SU-DHL-6 (cell line): ENCODE measurements around the gene TMEM81.

ENCODE experiments used
- H2AFZ ChIP-seq: fragments of 200-600 bp; sonication (generic); 2 replicates; pipeline ENCODE4 v1.6.1; 2014; ENCODE audit warnings: low read depth, mild to moderate bottlenecking, moderate library complexity, mixed read lengths, antibody characterized with exemption, low read length; ENCODE audit not compliant: severe bottlenecking
- H3F3A ChIP-seq: fragments of 200-600 bp; shearing (Covaris generic); 2 replicates; pipeline ENCODE4 v1.6.0; 2016; ENCODE audit warnings: antibody characterized with exemption, mild to moderate bottlenecking; ENCODE audit not compliant: insufficient read depth
- H3K27ac ChIP-seq: fragments of 200-600 bp; sonication (generic); 2 replicates; pipeline ENCODE4 v1.5.1; 2016; ENCODE audit warnings: low read depth, mild to moderate bottlenecking, low read length, moderate library complexity, mixed read lengths
- H3K27me3 ChIP-seq: fragments of 200-600 bp; sonication (generic), shearing (Covaris generic); 2 replicates; pipeline ENCODE4 v1.6.0; 2014; ENCODE audit warnings: mild to moderate bottlenecking, low read length
- H3K36me3 ChIP-seq: fragments of 200-600 bp; sonication (generic); 2 replicates; pipeline ENCODE4 v1.6.1; 2014; ENCODE audit warnings: mild to moderate bottlenecking, low read length, mixed read lengths
- H3K4me2 ChIP-seq: fragments of 300-600, 200-600 bp; shearing (Covaris generic), sonication (generic); 2 replicates; pipeline ENCODE4 v1.6.0; 2014; ENCODE audit warnings: low read length, low read depth, mild to moderate bottlenecking; ENCODE audit not compliant: poor library complexity, severe bottlenecking
- H3K4me3 ChIP-seq: fragments of 200-600 bp; sonication (generic); 2 replicates; pipeline ENCODE4 v1.5.1; 2014; ENCODE audit warnings: antibody characterized with exemption, low read length, mild to moderate bottlenecking, mixed read lengths; ENCODE audit not compliant: insufficient read depth, poor library complexity, severe bottlenecking
- H3K79me2 ChIP-seq: fragments of 200-600 bp; sonication (generic); 2 replicates; pipeline ENCODE4 v1.6.1; 2014; ENCODE audit warnings: mild to moderate bottlenecking, low read length, moderate library complexity; ENCODE audit not compliant: insufficient read depth
- H3K9ac ChIP-seq: fragments of 200-600 bp; sonication (generic); 2 replicates; pipeline ENCODE4 v1.7.0; 2014; ENCODE audit warnings: mild to moderate bottlenecking, low read length
- H3K9me2 ChIP-seq: fragments of 200-600 bp; sonication (generic); replicated peaks from 2 replicates; pipeline ENCODE4 v1.6.1; 2014; ENCODE audit warnings: low read length; ENCODE audit not compliant: insufficient read depth
- H3K9me3 ChIP-seq: fragments of 200-600 bp; sonication (generic); 2 replicates; pipeline ENCODE4 v1.6.1; 2014; ENCODE audit warnings: low read length, mixed read lengths; ENCODE audit not compliant: insufficient read depth
- H4K20me1 ChIP-seq: fragments of 200-600 bp; sonication (generic); 2 replicates; pipeline ENCODE4 v1.6.1; 2014; ENCODE audit warnings: low read depth, mild to moderate bottlenecking, antibody characterized with exemption, low read length, moderate library complexity, mixed read lengths
- CTCF ChIP-seq: fragments of 200-600 bp; sonication (generic); IDR thresholded peaks from one replicate; pipeline ENCODE4 v1.5.1; 2017; ENCODE audit warnings: antibody characterized with exemption, mild to moderate bottlenecking, low read length, moderate library complexity; ENCODE audit not compliant: insufficient read depth, poor library complexity, severe bottlenecking
- EZH2phosphoT487 ChIP-seq: fragments of 200-600 bp; sonication (generic), shearing (Covaris generic); conservative IDR thresholded peaks from 2 replicates; pipeline ENCODE4 v1.6.1; 2018; ENCODE audit warnings: mild to moderate bottlenecking, antibody characterized with exemption, low read length, moderate library complexity, mixed read lengths

The TMEM81 gene

GRCh38 chr1:205064741-205065316 is 19.4 kb downstream of the TMEM81 start:
- H2AFZ ChIP-seq, result no peak overlapping the region
- H3K27me3 ChIP-seq, result no peaks in the 10 kb centered on the region
- no peaks in the 10 kb centered on the region for H3K9me2 ChIP-seq
- H3K4me3 ChIP-seq, result no peak overlapping the region
- no peaks in the 10 kb centered on the region for H4K20me1 ChIP-seq
- no peak overlapping the region for H3K27ac ChIP-seq
- H3K36me3 ChIP-seq, result no peaks in the 10 kb centered on the region
- no peaks in the 10 kb centered on the region for H3K9me3 ChIP-seq
- TF ChIP-seq CTCF (no peak), EZH2phosphoT487 (no peak)
- no peaks in the 10 kb centered on the region for H3K79me2 ChIP-seq
- no peak overlapping the region for H3K9ac ChIP-seq
- H3K4me2 ChIP-seq, result no peak overlapping the region
- H3F3A ChIP-seq, result no peaks in the 10 kb centered on the region

- Histone ChIP-seq H3K9me2 (no peaks in the 10 kb centered on the region), H3K27ac (no peak overlapping the region), H3K4me3 (no peak overlapping the region), H3K9ac (no peak overlapping the region), H4K20me1 (no peaks in the 10 kb centered on the region), H3K4me2 (no peak overlapping the region), H3K9me3 (no peaks in the 10 kb centered on the region), H3F3A (no peaks in the 10 kb centered on the region), H3K27me3 (no peaks in the 10 kb centered on the region), H3K79me2 (no peaks in the 10 kb centered on the region), H2AFZ (no peak overlapping the region), H3K36me3 (no peaks in the 10 kb centered on the region)
- TF ChIP-seq CTCF, result no peak
- TF ChIP-seq EZH2phosphoT487, result no peak
Observed at GRCh38 chr1:205064301-205064700, 20.0 kb downstream of the TMEM81 start.

GRCh38 chr1:205062895-205063294 is 21.4 kb downstream of the TMEM81 start:
- H3F3A ChIP-seq, result no peaks in the 10 kb centered on the region
- no peaks in the 10 kb centered on the region for H4K20me1 ChIP-seq
- H3K36me3 ChIP-seq, result no peaks in the 10 kb centered on the region
- no peaks in the 10 kb centered on the region for H3K79me2 ChIP-seq
- H3K27ac ChIP-seq, result no peak overlapping the region
- no peak overlapping the region for H3K4me3 ChIP-seq
- H3K9me2 ChIP-seq, result no peaks in the 10 kb centered on the region
- H3K27me3 ChIP-seq, result no peaks in the 10 kb centered on the region
- H3K9me3 ChIP-seq, result no peaks in the 10 kb centered on the region
- TF ChIP-seq CTCF, result no peak
- no peak for TF ChIP-seq EZH2phosphoT487
- H3K4me2 ChIP-seq, result no peak overlapping the region
- H2AFZ ChIP-seq, result no peak overlapping the region
- no peak overlapping the region for H3K9ac ChIP-seq
